OCI-LY7 (cell line): Measurements from ENCODE around the gene IFITM10. TPM values are rescaled to one million over a fixed set of nuclear protein-coding genes. Genes with fewer than 3 reads are reported as not detected.

ENCODE experiments used
- BruUV-seq: library from RNA; stranded (reverse); fragments of 400-500 nt; replicated peaks from 2 replicates; lab custom pipeline; 2021; lab: Mats Ljungman, UMichigan
- CTCF ChIA-PET: fragments of 300-600 bp; sonication (Branson Sonifier 250); formaldehyde crosslinking; loops from one replicate; lab custom pipeline; 2022; ENCODE audit warnings: antibody characterized with exemption; ENCODE audit not compliant: unreplicated experiment; lab: Charles Lee
- POLR2A ChIA-PET: fragments of 300-600 bp; sonication (Branson Sonifier 250); formaldehyde crosslinking; loops from one replicate; lab custom pipeline; 2022; ENCODE audit warnings: antibody characterized with exemption; lab: Charles Lee
- DNase-seq: peaks from one replicate; pipeline ENCODE4 v3.0.0-alpha.2; 2015; ENCODE audit warnings: low spot score
- H2AFZ ChIP-seq: fragments of 200-600 bp; sonication (generic), shearing (Covaris generic); 2 replicates; pipeline ENCODE4 v1.6.1; 2014; ENCODE audit warnings: mild to moderate bottlenecking, antibody characterized with exemption, low read length, moderate library complexity
- H3K27ac ChIP-seq: fragments of 200-600 bp; sonication (generic); 2 replicates; pipeline ENCODE4 v1.5.1; 2014; ENCODE audit warnings: mixed run types, low read depth, mild to moderate bottlenecking, moderate library complexity, low read length, inconsistent platforms; ENCODE audit not compliant: poor library complexity, severe bottlenecking
- H3K36me3 ChIP-seq: fragments of 200-600 bp; sonication (generic); 2 replicates; pipeline ENCODE4 v1.6.1; 2014; ENCODE audit warnings: mild to moderate bottlenecking, antibody characterized with exemption, low read length, moderate library complexity, mixed read lengths; ENCODE audit not compliant: insufficient read depth
- H3K4me1 ChIP-seq: fragments of 200-600 bp; sonication (generic); 2 replicates; pipeline ENCODE4 v1.5.1; 2014; ENCODE audit warnings: mild to moderate bottlenecking, low read length; ENCODE audit not compliant: insufficient read depth, poor library complexity, severe bottlenecking
- H3K4me2 ChIP-seq: fragments of 200-600 bp; sonication (generic); 2 replicates; pipeline ENCODE4 v1.6.1; 2014; ENCODE audit warnings: mild to moderate bottlenecking, low read length
- H3K4me3 ChIP-seq: fragments of 200-600 bp; sonication (generic); 2 replicates; pipeline ENCODE4 v1.5.1; 2014; ENCODE audit warnings: mild to moderate bottlenecking, low read depth, low read length; ENCODE audit not compliant: poor library complexity, severe bottlenecking
- H3K79me2 ChIP-seq: fragments of 200-600 bp; sonication (generic); 2 replicates; pipeline ENCODE4 v1.6.1; 2016; ENCODE audit warnings: low read depth, mild to moderate bottlenecking, low read length, moderate library complexity, mixed read lengths; ENCODE audit not compliant: insufficient read depth
- H3K9me2 ChIP-seq: fragments of 200-600 bp; sonication (generic); 2 replicates; pipeline ENCODE4 v1.6.1; 2016; ENCODE audit warnings: mild to moderate bottlenecking, low read length, mixed read lengths; ENCODE audit not compliant: insufficient read depth
- H3K9me3 ChIP-seq: fragments of 200-600 bp; sonication (generic); 2 replicates; pipeline ENCODE4 v1.6.1; 2014; ENCODE audit warnings: mild to moderate bottlenecking, mixed run types, low read length, mixed read lengths
- H4K20me1 ChIP-seq: fragments of 200-600 bp; sonication (generic); 2 replicates; pipeline ENCODE4 v1.6.1; 2014; ENCODE audit warnings: mild to moderate bottlenecking, antibody characterized with exemption, low read length, moderate library complexity, mixed read lengths; ENCODE audit not compliant: insufficient read depth
- EZH2phosphoT487 ChIP-seq: fragments of 200-600 bp; sonication (generic); IDR thresholded peaks from 2 replicates; pipeline ENCODE4 v1.6.1; 2018; ENCODE audit warnings: low read depth, borderline replicate concordance, mild to moderate bottlenecking, mixed run types, antibody characterized with exemption, low read length, moderate library complexity, mixed read lengths
- intact Hi-C: fragments of 100-400 bp; cut with micrococcal nuclease; formaldehyde crosslinking; loops from one replicate; pipeline ENCODE4 v1.10.0; 2022; ENCODE audit not compliant: unreplicated experiment
- total RNA-seq, 2 experiments: library from RNA; depleted of rRNA in 1 of 2; stranded (reverse); fragments of >200 nt in 1 of 2; shearing (Covaris generic) in 1 of 2; gene quantifications; 2 replicates each; pipeline ENCODE4 v1.2.3, GENCODE V29; 2014 to 2022
- TF ChIP-seq, protein P1 (sequence below): fragments of 200-600 bp; sonication (generic); conservative IDR thresholded peaks from 2 replicates; pipeline ENCODE4 v1.5.1; 2014; ENCODE audit warnings: mild to moderate bottlenecking, antibody characterized with exemption, low read length, moderate library complexity, mixed read lengths

IFITM10 gene
- total RNA-seq, 2 experiments from 2014 or later = 0.30 to 0.38 TPM

DNA sequence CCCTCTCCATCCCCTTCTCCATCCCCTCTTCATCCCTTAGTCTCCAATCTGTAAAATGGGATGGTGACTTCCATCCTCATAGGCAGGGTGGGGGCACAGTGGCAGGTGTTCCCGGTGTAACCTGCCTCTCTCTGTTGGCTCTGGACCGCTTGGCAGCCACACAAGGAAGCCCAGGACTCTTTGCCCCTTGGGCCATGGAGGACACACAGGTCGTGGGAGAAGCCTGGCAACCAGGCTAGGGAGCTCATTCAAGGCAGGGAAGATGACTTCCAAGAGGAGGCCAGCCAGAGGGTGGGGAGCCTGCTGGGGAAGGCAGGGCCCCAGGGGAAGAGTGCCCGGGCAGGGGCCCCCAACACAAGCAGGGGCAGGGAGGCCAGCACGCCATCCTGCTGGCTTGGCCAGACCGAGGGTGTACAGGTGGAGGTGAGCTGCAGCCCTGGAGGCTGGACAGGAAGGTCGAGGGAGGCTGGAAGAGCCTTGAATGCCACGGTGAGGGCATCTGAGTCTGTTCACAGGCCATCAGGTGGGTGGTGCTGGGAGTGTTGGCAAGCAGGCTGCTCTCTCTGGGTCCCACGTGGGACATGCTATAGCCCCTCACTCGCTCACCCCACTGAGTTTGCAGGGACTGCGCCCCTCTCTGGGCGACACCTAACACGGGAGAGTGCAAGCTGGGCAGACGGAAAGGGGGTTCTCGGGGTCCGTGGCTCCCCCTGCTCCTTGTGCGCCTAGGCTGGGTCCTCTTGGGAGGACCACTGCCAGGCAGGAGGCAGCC is 28.8 kb upstream of the IFITM10 start:
- Histone ChIP-seq H3K4me3 (no peak overlapping the region), H2AFZ (no peak overlapping the region), H3K36me3 (no peaks in the 10 kb centered on the region), H4K20me1 (no peaks in the 10 kb centered on the region), H3K27ac (no peak overlapping the region), H3K4me2 (no peak overlapping the region), H3K9me3 (no peaks in the 10 kb centered on the region), H3K9me2 (no peaks in the 10 kb centered on the region), H3K79me2 (no peaks in the 10 kb centered on the region), H3K4me1 (no peaks in the 10 kb centered on the region)
- no peak for TF ChIP-seq EZH2phosphoT487
- TF ChIP-seq, protein P1, sequence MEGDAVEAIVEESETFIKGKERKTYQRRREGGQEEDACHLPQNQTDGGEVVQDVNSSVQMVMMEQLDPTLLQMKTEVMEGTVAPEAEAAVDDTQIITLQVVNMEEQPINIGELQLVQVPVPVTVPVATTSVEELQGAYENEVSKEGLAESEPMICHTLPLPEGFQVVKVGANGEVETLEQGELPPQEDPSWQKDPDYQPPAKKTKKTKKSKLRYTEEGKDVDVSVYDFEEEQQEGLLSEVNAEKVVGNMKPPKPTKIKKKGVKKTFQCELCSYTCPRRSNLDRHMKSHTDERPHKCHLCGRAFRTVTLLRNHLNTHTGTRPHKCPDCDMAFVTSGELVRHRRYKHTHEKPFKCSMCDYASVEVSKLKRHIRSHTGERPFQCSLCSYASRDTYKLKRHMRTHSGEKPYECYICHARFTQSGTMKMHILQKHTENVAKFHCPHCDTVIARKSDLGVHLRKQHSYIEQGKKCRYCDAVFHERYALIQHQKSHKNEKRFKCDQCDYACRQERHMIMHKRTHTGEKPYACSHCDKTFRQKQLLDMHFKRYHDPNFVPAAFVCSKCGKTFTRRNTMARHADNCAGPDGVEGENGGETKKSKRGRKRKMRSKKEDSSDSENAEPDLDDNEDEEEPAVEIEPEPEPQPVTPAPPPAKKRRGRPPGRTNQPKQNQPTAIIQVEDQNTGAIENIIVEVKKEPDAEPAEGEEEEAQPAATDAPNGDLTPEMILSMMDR = no peak
- intact Hi-C loops = no loop called here
- BruUV-seq = no TSS peak
- POLR2A ChIA-PET = no interaction called here
- no peak for DNase-seq
- CTCF ChIA-PET = no interaction called here

DNA sequence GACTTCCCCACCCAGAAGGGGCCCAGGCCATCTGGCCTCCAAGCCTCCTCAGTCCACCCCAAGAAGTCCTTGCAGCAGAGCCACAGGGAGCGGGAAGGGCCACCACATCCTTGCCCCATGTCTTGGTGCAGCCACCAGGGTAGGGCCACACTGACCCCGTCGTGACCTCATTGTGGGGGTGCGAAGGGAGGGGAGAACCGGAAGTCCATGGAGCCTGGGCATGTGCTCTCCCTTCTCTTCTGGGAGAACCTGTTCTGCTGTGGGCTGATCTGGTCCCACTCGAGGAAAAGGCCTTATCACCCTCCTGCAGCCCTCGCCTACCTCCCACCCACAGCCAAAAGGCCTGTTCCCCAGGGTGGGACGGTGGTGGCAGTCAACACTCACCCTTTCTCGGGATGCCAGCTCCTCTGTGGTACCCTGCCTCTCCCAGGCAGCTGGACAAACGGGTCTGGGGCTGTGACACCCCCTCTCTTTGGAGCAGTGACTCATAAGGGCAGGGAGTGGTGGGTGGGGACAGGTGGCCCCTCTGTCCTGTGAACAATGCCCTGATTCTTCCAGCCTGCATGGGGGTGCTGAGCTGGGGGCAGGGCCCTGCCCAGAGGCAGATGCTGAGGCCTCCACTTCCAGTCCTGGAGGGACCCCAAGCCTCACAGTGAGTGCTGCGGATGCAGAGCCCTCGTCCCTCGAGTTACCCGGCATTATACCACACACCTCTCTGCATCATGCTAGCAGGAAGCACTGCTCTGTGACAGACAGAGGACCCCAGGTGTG is 27.9 kb upstream of the IFITM10 start:
- intact Hi-C loops = no loop called here
- BruUV-seq = no TSS peak
- no peaks in the 10 kb centered on the region for H3K9me3 ChIP-seq
- no peaks in the 10 kb centered on the region for H4K20me1 ChIP-seq
- H3K4me3 ChIP-seq = no peak overlapping the region
- H3K27ac ChIP-seq = no peak overlapping the region
- no peak for TF ChIP-seq EZH2phosphoT487
- TF ChIP-seq, protein P1 = no peak
- H3K4me2 ChIP-seq = no peak overlapping the region
- no peaks in the 10 kb centered on the region for H3K79me2 ChIP-seq
- no peaks in the 10 kb centered on the region for H3K36me3 ChIP-seq
- DNase-seq = no peak
- H2AFZ ChIP-seq = no peak overlapping the region
- no peaks in the 10 kb centered on the region for H3K9me2 ChIP-seq
- ChIA-PET CTCF (no interaction called here), POLR2A (no interaction called here)
- H3K4me1 ChIP-seq = no peaks in the 10 kb centered on the region

DNA sequence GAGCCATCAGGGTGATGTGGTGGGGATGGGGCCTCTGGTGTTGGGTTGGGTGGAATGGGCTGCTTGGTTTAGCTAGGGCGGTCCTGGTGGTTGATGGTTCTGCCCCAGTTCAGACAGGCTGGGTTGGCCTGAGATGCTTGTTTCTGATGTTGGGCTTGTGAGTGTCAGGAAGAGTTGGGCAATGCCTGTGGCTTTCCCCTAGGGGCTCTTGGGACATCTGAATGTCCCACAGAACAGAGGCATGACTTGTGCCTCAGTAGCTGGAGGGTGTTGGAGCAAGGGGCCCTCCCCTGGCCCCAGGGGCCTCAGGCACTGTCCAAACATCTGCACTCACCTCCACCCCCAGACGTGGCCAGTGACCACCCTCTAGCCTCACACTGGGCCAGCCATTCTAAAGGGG is 27.3 kb upstream of the IFITM10 start:
- no peak overlapping the region for H3K4me3 ChIP-seq
- no peak for DNase-seq
- H3K9me3 ChIP-seq = no peaks in the 10 kb centered on the region
- no peaks in the 10 kb centered on the region for H3K36me3 ChIP-seq
- no peak overlapping the region for H3K4me2 ChIP-seq
- no peaks in the 10 kb centered on the region for H3K9me2 ChIP-seq
- H3K27ac ChIP-seq = no peak overlapping the region
- CTCF ChIA-PET = interaction anchor here (0.6 kb wide), 1 partner anchor 86 kb away, joined by 3 read pairs; no protein-coding TSS in a partner anchor
- H4K20me1 ChIP-seq = no peaks in the 10 kb centered on the region
- no peaks in the 10 kb centered on the region for H3K4me1 ChIP-seq
- TF ChIP-seq, protein P1 = no peak
- TF ChIP-seq EZH2phosphoT487 = no peak
- no TSS peak for BruUV-seq
- H3K79me2 ChIP-seq = no peaks in the 10 kb centered on the region
- H2AFZ ChIP-seq = no peak overlapping the region
- intact Hi-C loops = no loop called here
- POLR2A ChIA-PET = no interaction called here
